B cell (primary cell): ENCODE results near the gene AMT. TPM values are rescaled to one million over a fixed set of nuclear protein-coding genes. Genes with fewer than 3 reads are reported as not detected.

Experiments used
- ATAC-seq: fragments of 200-7000 bp; cut with Tn5 transposase; one replicate; pipeline ENCODE4 v1.10.0; 2021; ENCODE audit warnings: low read depth, mild to moderate bottlenecking, moderate number of reproducible peaks, moderate library complexity
- CTCF ChIA-PET: fragments of 350-600 bp; sonication (Branson Sonifier 250); formaldehyde crosslinking; loops from one replicate; lab custom pipeline; 2021; ENCODE audit warnings: antibody characterized with exemption, inconsistent platforms; lab: Charles Lee
- POLR2A ChIA-PET: fragments of 350-600 bp; sonication (Branson Sonifier 250); formaldehyde crosslinking; loops from one replicate; lab custom pipeline; 2021; ENCODE audit warnings: antibody characterized with exemption; lab: Charles Lee
- DNase-seq: peaks from one replicate; pipeline ENCODE4 v3.0.0; 2013
- H2AFZ ChIP-seq: 2 replicates; pipeline ENCODE4 v1.6.1; 2012; ENCODE audit warnings: mild to moderate bottlenecking, low read depth, low read length; ENCODE audit not compliant: insufficient read depth, poor library complexity, severe bottlenecking
- H3K27ac ChIP-seq, 2 donors: 1 replicate in 1 of 2; 2 replicates in 1 of 2; pipeline ENCODE4 v1.5.1; 2012 to 2013; ENCODE audit warnings: low read length in 2 of 2, mild to moderate bottlenecking in 2 of 2, moderate library complexity in 1 of 2
- H3K27me3 ChIP-seq, 4 experiments: fragments of 200-600 bp in 1 of 4; sonication (generic) in 1 of 4; replicated peaks in 1 of 4; 1 replicate in 2 of 4; 2 replicates in 2 of 4; pipeline versions ENCODE4 v1.6.1 to v1.7.0; 2013 to 2016; ENCODE audit warnings: low read length in 3 of 4, mild to moderate bottlenecking in 2 of 4, mixed read lengths in 1 of 4, moderate library complexity in 1 of 4; ENCODE audit not compliant: insufficient read depth in 4 of 4, control insufficient read depth in 3 of 4; ENCODE audit errors: control extremely low read depth in 1 of 4
- H3K36me3 ChIP-seq, 2 experiments: replicated peaks in 1 of 2; 1 replicate in 1 of 2; 2 replicates in 1 of 2; pipeline versions ENCODE4 v1.6.1 to v1.7.1; 2013; ENCODE audit warnings: low read length in 1 of 2; ENCODE audit not compliant: insufficient read depth in 2 of 2, control insufficient read depth in 1 of 2; ENCODE audit errors: control extremely low read depth in 1 of 2, extremely low read depth in 1 of 2
- H3K4me1 ChIP-seq, 2 donors: fragments of 200-600 bp in 1 of 2; sonication (generic) in 1 of 2; 1 replicate in 1 of 2; 2 replicates in 1 of 2; pipeline versions ENCODE4 v1.5.1 to v1.6.1; 2013 to 2017; ENCODE audit warnings: low read length in 2 of 2; ENCODE audit not compliant: control insufficient read depth in 2 of 2, insufficient read depth in 2 of 2
- H3K4me2 ChIP-seq: replicated peaks from 2 replicates; pipeline ENCODE3; 2012; ENCODE audit warnings: mild to moderate bottlenecking, low read depth, low read length; ENCODE audit not compliant: poor library complexity, severe bottlenecking
- H3K4me3 ChIP-seq, 5 experiments: fragments of 200-600 bp in 1 of 5; sonication (generic) in 1 of 5; 1 replicate in 3 of 5; 2 replicates in 2 of 5; pipeline versions ENCODE4 v1.5.1 to v1.7.0; 2011 to 2016; ENCODE audit warnings: low read length in 4 of 5, mild to moderate bottlenecking in 4 of 5, low read depth in 2 of 5, control low read depth in 1 of 5, moderate library complexity in 1 of 5; ENCODE audit not compliant: insufficient read depth in 1 of 5; ENCODE audit errors: control extremely low read depth in 1 of 5, extremely low read depth in 1 of 5
- H3K79me2 ChIP-seq: fragments of 200-600 bp; sonication (generic); one replicate; pipeline ENCODE4 v1.6.0; 2016; ENCODE audit warnings: low read length; ENCODE audit not compliant: control insufficient read depth, insufficient read depth
- H3K9ac ChIP-seq: fragments of 200-600 bp; sonication (generic); 2 replicates; pipeline ENCODE4 v1.6.1; 2017; ENCODE audit warnings: mild to moderate bottlenecking, low read length, moderate library complexity
- H3K9me3 ChIP-seq, 3 donors: one replicate each; pipeline versions ENCODE4 v1.6.1 to v1.7.1; 2013; ENCODE audit warnings: low read length in 2 of 3; ENCODE audit not compliant: control insufficient read depth in 2 of 3, insufficient read depth in 1 of 3; ENCODE audit errors: control extremely low read depth in 1 of 3
- H4K20me1 ChIP-seq: 2 replicates; pipeline ENCODE4 v1.6.0; 2012; ENCODE audit warnings: mild to moderate bottlenecking, low read length; ENCODE audit not compliant: insufficient read depth, control insufficient read depth, poor library complexity, severe bottlenecking
- H3K27ac Mint-ChIP-seq: one replicate; pipeline ENCODE4 v1.8.0; 2021; ENCODE audit warnings: mixed read lengths
- H3K27me3 Mint-ChIP-seq: one replicate; pipeline ENCODE4 v1.8.0; 2021; ENCODE audit warnings: mixed read lengths
- H3K4me1 Mint-ChIP-seq: one replicate; pipeline ENCODE4 v1.8.0; 2021; ENCODE audit warnings: mixed read lengths
- H3K4me3 Mint-ChIP-seq: one replicate; pipeline ENCODE4 v1.8.0; 2021; ENCODE audit warnings: mixed read lengths
- H3K9me3 Mint-ChIP-seq: one replicate; pipeline ENCODE4 v1.8.0; 2022; ENCODE audit warnings: mixed read lengths; ENCODE audit not compliant: insufficient read depth
- CTCF ChIP-seq: fragments of 200-600 bp; IDR thresholded peaks from one replicate; pipeline ENCODE4 v1.8.0; 2022; ENCODE audit warnings: antibody characterized with exemption, mild to moderate bottlenecking
- EZH2 ChIP-seq: IDR thresholded peaks from 2 replicates; pipeline ENCODE4 v1.6.1; 2012; ENCODE audit warnings: borderline replicate concordance, low read depth, mild to moderate bottlenecking, moderate library complexity, low read length; ENCODE audit not compliant: insufficient read depth, poor library complexity, severe bottlenecking
- WGBS: methylation state at CpG from one replicate; pipeline ENCODE4 v1.1.5; 2013; ENCODE audit warnings: missing lambda C conversion rate; ENCODE audit not compliant: insufficient coverage; 5-methylcytosine and 5-hydroxymethylcytosine counted together
- intact Hi-C: fragments of 100-400 bp; cut with micrococcal nuclease; formaldehyde crosslinking; loops from one replicate; pipeline ENCODE4 v1.10.0; 2022
- polyA plus RNA-seq: library from polyadenylated mRNA; depleted of rRNA; stranded (reverse); fragments of >200 nt; gene quantifications from 2 replicates; pipeline ENCODE4 v1.2.3, GENCODE V29; 2012
- total RNA-seq, 2 donors: library from RNA; stranded (reverse); fragments of 120-200 nt in 1 of 2; gene quantifications; 1 replicate in 1 of 2; 2 replicates in 1 of 2; pipeline versions ENCODE4 v1.2.3 to v1.2.4, GENCODE V29; 2013 to 2022

Gene AMT
- total and polyA plus RNA-seq, 2 donors (not counting 1 experiment from before 2014, with no cell fraction given) = 14.0 to 44.0 TPM

GRCh38 chr3:49469037-49469935 is 47.0 kb upstream of the AMT start:
- Histone ChIP-seq H3K9me3 (no peaks in the 10 kb centered on the region), H3K27me3 (no peaks in the 10 kb centered on the region), H3K4me3 (peak overlapping the region; percentile 50 to 94 (median 70)), H3K4me2 (peak overlapping the region; percentile 93), H3K9ac (peak overlapping the region; percentile 87), H4K20me1 (peaks cover 21% of the 10 kb centered on the region), H2AFZ (peak overlapping the region; percentile 92), H3K79me2 (peaks cover 31% of the 10 kb centered on the region), H3K4me1 (peaks cover 22 to 24% of the 10 kb centered on the region in 2 donors), H3K36me3 (peaks cover 0 to 5% of the 10 kb centered on the region in 2 experiments), H3K27ac (peak overlapping the region; percentile 90 to 94)
- intact Hi-C loops = no loop called here
- CTCF ChIA-PET = interaction anchor here (2.0 to 2.4 kb wide), 3 partner anchors 21 to 129 kb away, joined by 8 to 10 read pairs (median 9); partner anchors contain the start of gene USP4
- ATAC-seq = no peak
- POLR2A ChIA-PET = interaction anchor here (0.5 to 2.8 kb wide), 9 partner anchors 9 to 376 kb away, joined by 3 to 16 read pairs (median 6); partner anchors contain the start of genes NICN1, QRICH1, RHOA and TCTA
- peak; percentile 35 for DNase-seq
- H3K27ac Mint-ChIP-seq = peak overlapping the region; percentile 97
- H3K4me1 Mint-ChIP-seq = peaks cover 21% of the 10 kb centered on the region
- no peaks in the 10 kb centered on the region for H3K27me3 Mint-ChIP-seq
- H3K9me3 Mint-ChIP-seq = no peaks in the 10 kb centered on the region
- TF ChIP-seq CTCF = no peak
- TF ChIP-seq EZH2 = no peak
- 14% methylated on average over 18 of the region's 23 CpGs for WGBS
- H3K4me3 Mint-ChIP-seq = peak overlapping the region; percentile 95

- intact Hi-C loops = no loop called here
- Histone ChIP-seq H3K27ac (no peak overlapping the region), H3K4me2 (no peak overlapping the region), H3K4me1 (peaks cover 10 to 12% of the 10 kb centered on the region in 2 donors), H3K9ac (no peak overlapping the region), H3K4me3 (no peak overlapping the region), H4K20me1 (peaks cover 5% of the 10 kb centered on the region), H3K27me3 (no peaks in the 10 kb centered on the region), H3K79me2 (peaks cover 1% of the 10 kb centered on the region), H3K9me3 (no peaks in the 10 kb centered on the region), H3K36me3 (no peaks in the 10 kb centered on the region), H2AFZ (no peak overlapping the region)
- TF ChIP-seq CTCF (no peak), EZH2 (no peak)
- Mint-ChIP-seq H3K4me3 (no peak overlapping the region), H3K27me3 (no peaks in the 10 kb centered on the region), H3K4me1 (peaks cover 9% of the 10 kb centered on the region), H3K9me3 (no peaks in the 10 kb centered on the region), H3K27ac (no peak overlapping the region)
- no peak for DNase-seq
- 84% methylated on average over 2 of the region's 2 CpGs for WGBS
- no peak for ATAC-seq
- POLR2A ChIA-PET = no interaction called here
- CTCF ChIA-PET = interaction anchor here (1.1 to 1.5 kb wide), 2 partner anchors 16 to 121 kb away, joined by 5 to 6 read pairs; no protein-coding TSS in a partner anchor
Measured at GRCh38 chr3:49466085-49466484, 43.8 kb upstream of the AMT start.
